Loucy (cell line): Measurements from ENCODE around the gene SLC16A7.

Experiments used
- H2AFZ ChIP-seq: fragments of 200-600 bp; sonication (generic); 2 replicates; pipeline ENCODE4 v1.6.0; 2016; ENCODE audit warnings: antibody characterized with exemption, mild to moderate bottlenecking, low read length, moderate library complexity
- H3F3A ChIP-seq: fragments of 200-600 bp; 2 replicates; pipeline ENCODE4 v1.6.0; 2016; ENCODE audit warnings: antibody characterized with exemption, low read depth, mild to moderate bottlenecking
- H3K27me3 ChIP-seq: fragments of 200-600 bp; sonication (generic); 2 replicates; pipeline ENCODE4 v1.6.1; 2014; ENCODE audit warnings: low read length, mild to moderate bottlenecking; ENCODE audit not compliant: insufficient read depth, poor library complexity, severe bottlenecking
- H3K36me3 ChIP-seq: fragments of 200-600 bp; sonication (generic); 2 replicates; pipeline ENCODE4 v1.6.1; 2016; ENCODE audit warnings: low read length; ENCODE audit not compliant: insufficient read depth
- H3K4me1 ChIP-seq: fragments of 200-600 bp; sonication (generic); 2 replicates; pipeline ENCODE4 v1.5.1; 2014; ENCODE audit warnings: low read length, mild to moderate bottlenecking; ENCODE audit not compliant: insufficient read depth, poor library complexity, severe bottlenecking
- H3K4me2 ChIP-seq: fragments of 200-600 bp; sonication (generic); 2 replicates; pipeline ENCODE4 v1.6.0; 2014; ENCODE audit warnings: antibody characterized with exemption, low read length, low read depth, mild to moderate bottlenecking; ENCODE audit not compliant: poor library complexity, severe bottlenecking
- H3K4me3 ChIP-seq: fragments of 200-600 bp; sonication (generic); 2 replicates; pipeline ENCODE4 v1.5.1; 2014; ENCODE audit warnings: low read length, mild to moderate bottlenecking, mixed read lengths; ENCODE audit not compliant: poor library complexity, severe bottlenecking
- H3K79me2 ChIP-seq: fragments of 200-600 bp; sonication (generic); 2 replicates; pipeline ENCODE4 v1.6.1; 2014; ENCODE audit warnings: low read length; ENCODE audit not compliant: insufficient read depth
- H3K9ac ChIP-seq: fragments of 200-600 bp; sonication (generic); 2 replicates; pipeline ENCODE4 v1.6.0; 2014; ENCODE audit warnings: mild to moderate bottlenecking, low read depth, low read length, moderate library complexity; ENCODE audit not compliant: poor library complexity, severe bottlenecking
- H3K9me2 ChIP-seq: fragments of 200-600 bp; sonication (generic); replicated peaks from 2 replicates; pipeline ENCODE4 v1.6.1; 2016; ENCODE audit warnings: low read depth, low read length, mixed read lengths
- H3K9me3 ChIP-seq: fragments of 200-600 bp; sonication (generic); 2 replicates; pipeline ENCODE4 v1.6.1; 2014; ENCODE audit warnings: mild to moderate bottlenecking, antibody characterized with exemption, low read length, low read depth; ENCODE audit not compliant: insufficient read depth
- H4K20me1 ChIP-seq: fragments of 200-600 bp; sonication (generic); 2 replicates; pipeline ENCODE4 v1.6.0; 2014; ENCODE audit warnings: antibody characterized with exemption, low read length, mild to moderate bottlenecking; ENCODE audit not compliant: insufficient read depth, poor library complexity, severe bottlenecking
- CTCF ChIP-seq: fragments of 200-600 bp; sonication (generic); conservative IDR thresholded peaks from 2 replicates; pipeline ENCODE4 v1.5.1; 2014; ENCODE audit warnings: mild to moderate bottlenecking, antibody characterized with exemption, low read length
- EZH2phosphoT487 ChIP-seq: fragments of 200-600 bp; IDR thresholded peaks from 2 replicates; pipeline ENCODE4 v1.6.1; 2018; ENCODE audit warnings: antibody characterized with exemption, mild to moderate bottlenecking, moderate library complexity, borderline replicate concordance

SLC16A7 gene

GRCh38 chr12:59632408-59632807 is 36.6 kb downstream of the SLC16A7 start:
- H3F3A ChIP-seq, result no peaks in the 10 kb centered on the region
- TF ChIP-seq CTCF, result no peak
- TF ChIP-seq EZH2phosphoT487, result no peak
- no peaks in the 10 kb centered on the region for H3K9me3 ChIP-seq
- H4K20me1 ChIP-seq, result no peaks in the 10 kb centered on the region
- H2AFZ ChIP-seq, result no peak overlapping the region
- H3K36me3 ChIP-seq, result no peaks in the 10 kb centered on the region
- H3K9me2 ChIP-seq, result no peaks in the 10 kb centered on the region
- peaks cover 5% of the 10 kb centered on the region; the same call in 1 of the 2 replicates for H3K79me2 ChIP-seq
- H3K4me3 ChIP-seq, result no peak overlapping the region
- H3K27me3 ChIP-seq, result no peaks in the 10 kb centered on the region
- peaks cover 3% of the 10 kb centered on the region for H3K4me1 ChIP-seq
- no peak overlapping the region for H3K9ac ChIP-seq
- no peak overlapping the region for H3K4me2 ChIP-seq

- no peaks in the 10 kb centered on the region for H4K20me1 ChIP-seq
- no peak overlapping the region for H3K4me3 ChIP-seq
- H3K9me3 ChIP-seq, result no peaks in the 10 kb centered on the region
- H3K36me3 ChIP-seq, result no peaks in the 10 kb centered on the region
- no peaks in the 10 kb centered on the region for H3F3A ChIP-seq
- no peak overlapping the region for H2AFZ ChIP-seq
- peaks cover 12% of the 10 kb centered on the region for H3K4me1 ChIP-seq
- no peak for TF ChIP-seq CTCF
- TF ChIP-seq EZH2phosphoT487, result no peak
- no peaks in the 10 kb centered on the region for H3K27me3 ChIP-seq
- H3K79me2 ChIP-seq, result peaks cover 5% of the 10 kb centered on the region; the same call in 1 of the 2 replicates
- no peaks in the 10 kb centered on the region for H3K9me2 ChIP-seq
- H3K9ac ChIP-seq, result no peak overlapping the region
- H3K4me2 ChIP-seq, result no peak overlapping the region
Measured at GRCh38 chr12:59634254-59634653, 38.4 kb downstream of the SLC16A7 start.

- no peaks in the 10 kb centered on the region for H3F3A ChIP-seq
- H3K4me1 ChIP-seq, result peaks cover 12% of the 10 kb centered on the region
- no peaks in the 10 kb centered on the region for H3K36me3 ChIP-seq
- TF ChIP-seq CTCF, result no peak
- TF ChIP-seq EZH2phosphoT487, result no peak
- no peaks in the 10 kb centered on the region for H3K27me3 ChIP-seq
- no peak overlapping the region for H3K9ac ChIP-seq
- H3K9me2 ChIP-seq, result no peaks in the 10 kb centered on the region
- H3K4me3 ChIP-seq, result no peak overlapping the region
- peaks cover 5% of the 10 kb centered on the region; the same call in 1 of the 2 replicates for H3K79me2 ChIP-seq
- no peak overlapping the region for H2AFZ ChIP-seq
- H4K20me1 ChIP-seq, result no peaks in the 10 kb centered on the region
- H3K4me2 ChIP-seq, result no peak overlapping the region
- H3K9me3 ChIP-seq, result no peaks in the 10 kb centered on the region
Measured at GRCh38 chr12:59636945-59637691, 41.3 kb downstream of the SLC16A7 start.
